Glomerular endothelial cell (primary cell): ENCODE measurements around the gene CELSR1. TPM values are rescaled to one million over a fixed set of nuclear protein-coding genes. Genes with fewer than 3 reads are reported as not detected.

Experiments used
- DNase-seq: peaks from one replicate; pipeline ENCODE4 v3.0.0-alpha.2; 2011; ENCODE audit warnings: low read depth, low spot score; ENCODE audit errors: extremely low read depth
- total RNA-seq: library from RNA; depleted of rRNA; stranded (reverse); fragments of >200 nt; gene quantifications from 2 replicates; pipeline ENCODE4 v1.2.3, GENCODE V29; 2015

Gene CELSR1
- total RNA-seq, 1 donor from 2014 or later = 9.5 TPM

DNA sequence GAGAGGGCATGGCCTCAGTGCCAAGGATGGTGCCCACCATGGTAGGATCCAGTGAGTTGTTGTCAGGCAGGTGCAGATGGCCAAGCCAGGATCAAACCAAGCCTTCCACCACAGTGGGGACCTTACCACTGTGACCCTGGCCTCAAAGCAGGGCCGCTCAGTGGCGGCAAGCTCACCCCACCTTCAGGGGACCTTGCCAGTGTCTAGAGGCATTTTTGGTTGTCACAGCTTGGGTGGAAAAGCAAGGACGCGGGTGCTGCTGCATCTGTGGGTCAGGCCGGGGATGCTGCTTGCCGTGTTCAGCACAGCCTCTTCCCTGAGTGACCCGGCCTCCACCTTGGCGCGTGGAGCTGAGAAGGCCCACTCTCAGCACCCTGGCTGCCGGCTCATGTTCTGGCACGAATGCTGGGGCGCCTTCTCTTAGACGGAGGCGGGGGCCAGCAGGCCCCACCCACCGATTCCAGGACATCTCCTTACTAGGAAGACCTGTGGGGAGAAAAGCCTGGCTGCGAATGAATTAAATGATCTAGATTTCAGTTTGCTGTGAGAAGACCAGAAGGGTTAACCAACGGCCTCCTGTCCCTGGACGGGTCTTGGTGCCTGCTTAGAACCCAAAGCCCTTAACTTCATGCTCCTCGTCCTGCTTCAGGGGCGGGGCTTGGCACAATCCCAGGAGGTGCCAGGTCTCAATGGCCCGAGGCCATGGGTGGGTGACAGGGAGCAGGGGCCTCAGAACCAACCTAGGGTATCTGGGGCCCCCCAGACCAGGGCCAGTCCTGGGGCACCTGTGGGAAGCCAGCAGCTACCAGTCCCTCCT is 183.0 kb downstream of the CELSR1 start:
- no peak for DNase-seq

DNA sequence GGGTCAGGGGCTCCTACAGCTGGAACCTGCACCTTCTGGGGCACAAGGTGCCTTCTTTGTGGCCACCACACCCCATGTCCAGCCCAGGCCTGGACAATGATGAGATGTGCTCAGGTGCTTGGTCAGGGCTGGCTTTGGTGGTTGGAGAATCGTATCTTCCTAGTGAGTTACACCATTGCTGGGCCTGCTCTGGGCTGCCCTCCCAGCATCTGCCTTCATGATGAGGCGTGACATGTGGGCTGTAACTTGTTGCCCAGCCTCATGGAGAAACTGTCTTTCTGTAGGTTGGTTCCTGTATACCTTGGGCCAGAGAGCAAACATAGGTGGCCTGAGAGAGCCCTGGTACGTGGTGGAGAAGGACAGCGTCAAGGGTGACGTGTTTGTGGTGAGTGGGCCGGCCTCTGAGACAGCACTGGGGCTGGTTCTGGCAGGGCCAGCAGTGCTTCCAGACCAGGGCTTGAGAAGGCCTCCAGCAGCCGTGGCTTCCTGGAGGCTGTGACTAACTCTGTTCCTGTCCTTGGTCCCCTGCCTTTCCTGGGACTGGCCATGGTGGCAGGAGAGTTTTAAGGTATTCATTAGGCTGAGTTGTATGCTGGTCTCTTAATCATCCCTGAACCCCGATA is 183.8 kb downstream of the CELSR1 start:
- DNase-seq = no peak

DNA sequence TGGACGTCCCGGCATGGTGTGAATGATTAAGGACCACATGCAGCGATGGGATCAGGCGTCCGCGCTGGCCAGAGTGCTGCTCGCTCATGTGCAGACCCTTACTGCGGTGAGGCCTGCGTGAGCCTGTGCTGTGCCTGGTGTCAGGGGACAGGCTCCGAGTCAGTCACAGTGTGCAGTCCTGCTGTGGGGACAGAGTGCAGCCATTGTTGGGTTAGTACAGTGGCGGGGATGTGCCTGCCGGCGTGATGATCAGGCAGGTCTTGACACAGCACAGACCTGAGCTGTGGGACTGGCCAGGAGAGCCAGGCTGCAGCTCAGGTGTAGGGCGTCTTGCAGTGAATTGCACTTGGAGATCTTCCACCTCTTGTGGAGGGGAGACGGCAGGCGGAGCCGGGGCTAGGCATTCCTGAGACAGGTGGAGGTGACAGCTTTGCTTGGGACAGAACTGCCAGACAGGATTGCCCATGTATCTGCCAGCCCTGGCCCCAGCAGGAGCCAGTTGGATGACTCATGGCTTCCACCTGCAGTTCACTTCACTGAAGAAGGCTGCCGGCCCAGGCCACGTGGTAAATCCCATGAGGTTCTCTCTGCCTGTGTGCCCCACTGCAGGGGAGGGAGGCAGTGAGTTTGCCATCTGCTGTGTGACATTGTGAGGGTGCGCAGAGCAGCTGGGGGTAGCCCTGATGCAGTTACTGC is 184.6 kb downstream of the CELSR1 start:
- no peak for DNase-seq

DNA sequence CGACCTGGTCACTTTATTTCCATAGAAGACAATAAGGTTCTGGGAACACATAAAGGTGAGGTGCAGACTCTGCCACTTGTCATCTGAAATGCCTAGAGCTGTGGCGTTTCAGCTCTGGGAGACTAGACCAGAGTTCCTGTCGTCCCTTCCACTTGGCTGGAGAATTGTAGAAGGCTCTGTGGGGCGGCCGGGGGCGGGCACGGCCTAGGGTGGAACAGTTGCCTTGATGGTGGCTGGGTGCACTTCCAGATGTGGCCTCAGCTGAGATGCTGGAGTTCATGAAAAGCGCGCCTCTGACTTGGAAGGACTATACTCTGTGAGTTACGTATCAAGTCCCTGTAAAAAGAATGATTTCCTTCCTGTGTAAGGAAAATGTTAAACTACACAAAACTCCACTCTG is 185.1 kb downstream of the CELSR1 start:
- DNase-seq = no peak

DNA sequence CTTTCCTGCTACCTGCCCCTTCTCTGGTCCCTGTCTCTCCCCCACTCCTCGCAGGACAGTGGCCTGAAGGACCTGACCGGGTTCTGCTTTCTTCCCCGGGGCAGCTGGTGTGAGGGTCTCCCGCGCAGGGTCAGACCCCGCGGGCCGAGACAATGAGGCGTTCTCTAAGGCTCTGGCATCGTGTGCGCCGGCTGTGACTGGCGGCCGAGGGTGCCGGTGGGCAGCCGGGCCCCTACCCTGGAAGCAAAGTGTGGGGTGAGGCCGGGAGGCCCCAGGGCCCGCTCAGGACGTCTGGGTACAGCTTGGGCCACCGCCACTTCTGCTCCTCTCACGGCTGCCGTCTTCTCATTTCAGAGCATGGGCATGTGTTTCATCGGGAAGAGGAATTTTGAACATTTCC is 185.7 kb downstream of the CELSR1 start:
- no peak for DNase-seq

DNA sequence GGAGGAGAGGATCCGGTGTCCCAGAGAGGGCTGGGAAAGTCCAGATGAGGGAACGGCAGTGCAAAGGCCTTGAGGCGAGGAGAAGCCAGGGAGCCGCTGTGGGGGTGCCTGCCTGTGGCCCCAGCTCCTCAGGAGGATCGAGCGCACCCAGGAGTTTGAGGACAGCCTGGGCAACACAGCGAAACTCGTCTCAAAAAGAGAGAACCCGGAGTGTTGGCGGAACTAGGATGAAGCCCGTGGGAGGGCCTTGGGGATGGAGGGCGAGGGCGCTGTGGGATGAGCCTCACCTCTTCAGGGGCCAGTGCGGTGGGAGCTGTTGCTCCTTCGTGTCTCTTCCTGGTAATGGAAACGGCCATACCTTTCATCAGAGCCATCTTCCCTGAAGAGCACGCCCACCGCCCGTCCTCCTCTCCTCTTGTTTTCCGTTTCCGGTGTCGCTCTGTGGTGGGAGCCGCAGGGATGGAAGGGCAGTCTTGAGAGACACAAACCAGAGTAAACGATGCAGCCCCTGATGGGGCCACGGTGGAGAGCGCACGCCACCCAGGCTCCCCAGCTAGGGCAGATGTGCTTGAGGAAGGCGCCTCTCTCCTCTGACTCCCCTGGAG is 186.2 kb downstream of the CELSR1 start:
- no peak for DNase-seq

DNA sequence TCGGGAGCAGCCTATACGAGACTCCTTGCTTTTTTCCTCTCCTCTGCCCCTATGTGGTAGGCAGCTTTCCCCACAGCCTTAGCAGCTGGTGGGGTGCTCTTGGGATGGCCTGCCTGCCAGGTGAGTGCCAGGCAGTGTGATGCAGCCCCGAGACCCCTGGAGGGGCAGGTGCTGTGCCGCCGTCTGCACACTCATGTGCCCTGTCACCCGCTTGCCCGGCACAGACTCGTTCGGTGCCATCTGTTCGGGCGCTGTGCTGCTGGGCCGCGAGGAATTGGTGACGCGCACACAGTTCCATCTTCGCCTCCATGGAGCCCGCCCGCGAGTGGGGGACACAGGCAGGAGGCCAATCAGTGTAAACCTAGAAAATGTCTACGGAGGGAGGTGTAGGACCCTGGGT is 186.8 kb downstream of the CELSR1 start:
- DNase-seq = no peak

DNA sequence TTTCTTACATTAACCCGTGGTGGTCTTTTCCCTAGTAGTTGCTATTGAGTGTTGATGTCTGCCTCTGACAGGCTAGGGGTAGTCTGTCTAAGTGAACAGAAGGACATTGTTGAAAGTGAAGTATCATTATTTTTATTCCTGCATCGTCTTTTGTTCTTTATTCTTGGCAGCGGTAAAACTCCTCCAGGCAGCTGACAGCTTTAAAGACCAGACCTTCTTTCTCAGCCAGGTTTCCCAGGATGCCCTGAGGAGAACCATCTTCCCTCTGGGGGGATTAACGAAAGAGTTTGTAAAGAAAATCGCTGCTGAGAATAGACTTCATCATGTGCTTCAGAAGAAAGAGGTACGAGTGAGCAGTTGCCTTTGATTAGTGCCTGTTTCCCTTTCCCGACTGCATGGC is 187.3 kb downstream of the CELSR1 start:
- DNase-seq = no peak

DNA sequence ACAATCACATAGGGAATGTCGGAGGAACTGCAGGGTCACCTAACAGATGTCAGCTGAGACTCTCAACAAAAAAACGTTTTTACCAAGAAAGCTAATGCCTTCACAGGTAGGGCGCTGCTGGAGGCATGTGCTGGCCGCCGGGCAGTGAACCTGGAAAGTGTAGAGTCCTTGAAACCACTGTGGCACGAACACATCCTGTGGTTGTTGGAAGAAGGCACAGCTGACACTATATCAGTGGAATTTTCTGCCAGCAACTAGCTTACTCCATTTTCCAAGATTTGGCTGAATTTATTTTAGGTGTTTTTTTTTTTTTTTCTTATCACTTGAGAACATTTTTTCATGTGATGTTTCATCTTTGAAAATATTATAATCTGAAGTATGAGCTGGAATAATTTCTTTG is 187.7 kb downstream of the CELSR1 start:
- DNase-seq = no peak

DNA sequence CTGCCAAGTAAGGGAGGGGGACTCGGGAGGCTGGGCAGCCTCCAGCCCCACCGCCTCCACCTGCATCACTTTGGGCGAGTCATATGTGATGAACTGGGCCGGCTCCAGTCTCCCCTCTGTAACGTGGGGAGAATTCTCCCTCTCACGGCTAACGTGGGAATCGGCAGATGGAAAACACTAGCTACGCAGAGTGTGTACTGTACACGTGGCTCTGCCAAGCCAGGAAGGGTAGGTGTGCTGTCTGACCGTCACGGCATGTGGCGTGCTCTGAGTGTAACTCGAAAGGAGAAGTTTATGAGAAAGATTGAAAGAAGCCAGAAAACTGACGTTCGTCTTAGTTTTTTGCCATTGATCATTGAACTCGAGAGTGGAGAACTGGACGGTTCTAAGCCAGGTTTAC is 188.2 kb downstream of the CELSR1 start:
- DNase-seq = no peak

DNA sequence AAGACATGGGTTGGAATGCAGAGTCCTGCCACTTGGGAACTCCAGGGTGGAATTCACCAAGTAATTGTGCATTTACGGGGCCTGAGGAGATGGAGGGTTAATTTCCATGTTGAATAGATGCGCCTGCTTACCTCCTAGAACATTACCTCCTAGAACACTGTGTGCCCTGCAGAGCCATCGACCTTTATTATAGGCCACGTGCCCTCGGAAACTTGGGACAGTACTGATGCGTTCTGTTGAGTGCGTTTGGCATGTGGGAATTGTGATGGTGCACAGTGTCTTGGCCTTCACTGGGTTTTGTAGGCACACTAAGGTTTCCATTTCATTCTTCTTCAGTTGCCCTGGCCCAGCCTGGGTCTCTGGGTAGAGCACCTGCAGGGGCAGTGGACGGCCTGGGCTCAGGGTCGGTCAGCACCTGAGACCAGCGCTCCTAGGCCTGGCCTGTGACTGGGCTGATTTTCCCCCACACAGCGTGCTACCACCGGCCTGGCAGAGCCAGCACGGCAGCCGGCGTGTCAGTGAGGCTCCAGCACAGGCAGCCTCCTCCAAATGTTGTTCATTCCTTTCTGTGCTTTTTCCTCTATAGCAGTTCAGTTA is 189.2 kb downstream of the CELSR1 start:
- no peak for DNase-seq

DNA sequence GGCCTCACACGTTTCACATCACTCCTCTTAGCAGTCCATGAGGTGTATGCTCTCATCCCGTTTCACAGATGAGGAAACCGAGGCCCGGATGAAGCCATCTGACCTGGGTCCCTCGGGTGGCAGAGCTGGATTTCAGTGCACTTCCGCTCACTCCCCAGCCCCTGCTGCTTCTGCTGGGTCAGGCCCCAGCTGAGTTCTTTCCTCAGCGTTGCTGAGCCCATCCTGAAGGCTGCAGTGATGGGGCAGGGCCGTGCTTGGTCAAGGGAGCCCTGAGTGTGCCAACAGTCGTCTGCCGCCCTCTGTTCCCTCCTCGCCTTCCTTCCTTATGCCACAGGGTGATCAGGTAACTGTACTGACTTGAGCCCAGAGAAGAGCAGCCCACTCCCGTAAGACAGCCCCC is 189.8 kb downstream of the CELSR1 start:
- no peak for DNase-seq

DNA sequence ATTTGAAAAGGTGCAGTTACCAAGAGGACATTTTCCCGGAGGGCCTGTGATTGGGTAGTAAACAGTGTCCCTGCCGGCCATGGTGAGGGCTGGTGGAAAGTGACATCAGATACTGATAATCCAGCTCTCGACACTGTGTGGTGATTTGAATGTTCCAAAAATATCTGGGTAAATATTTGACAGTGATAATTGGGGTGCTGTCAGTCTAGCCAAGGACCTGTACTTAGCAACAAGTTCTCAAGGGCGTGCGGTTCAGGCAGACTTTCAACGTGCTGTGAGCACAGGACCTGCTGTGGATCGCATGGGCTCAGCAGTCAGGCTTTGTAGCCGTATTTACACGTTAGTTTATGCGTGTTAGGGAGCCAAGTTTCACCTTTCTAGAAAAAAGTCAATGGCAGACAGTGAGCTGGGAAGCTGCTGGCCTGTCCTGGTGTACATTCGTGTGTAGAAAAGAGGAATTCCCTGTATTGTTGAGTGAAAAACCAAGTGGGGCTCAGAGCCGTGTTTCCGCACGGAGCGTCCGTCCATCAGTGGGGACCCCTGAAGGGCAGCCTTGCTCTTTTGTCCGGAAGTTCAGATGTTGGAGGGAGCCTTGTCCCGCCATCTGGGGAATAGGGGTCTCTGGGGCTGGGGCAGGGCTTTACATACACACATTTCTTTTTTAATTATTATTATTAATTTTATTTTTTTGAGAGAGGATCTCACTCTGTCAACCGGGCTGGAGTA is 190.6 kb downstream of the CELSR1 start:
- no peak for DNase-seq

DNA sequence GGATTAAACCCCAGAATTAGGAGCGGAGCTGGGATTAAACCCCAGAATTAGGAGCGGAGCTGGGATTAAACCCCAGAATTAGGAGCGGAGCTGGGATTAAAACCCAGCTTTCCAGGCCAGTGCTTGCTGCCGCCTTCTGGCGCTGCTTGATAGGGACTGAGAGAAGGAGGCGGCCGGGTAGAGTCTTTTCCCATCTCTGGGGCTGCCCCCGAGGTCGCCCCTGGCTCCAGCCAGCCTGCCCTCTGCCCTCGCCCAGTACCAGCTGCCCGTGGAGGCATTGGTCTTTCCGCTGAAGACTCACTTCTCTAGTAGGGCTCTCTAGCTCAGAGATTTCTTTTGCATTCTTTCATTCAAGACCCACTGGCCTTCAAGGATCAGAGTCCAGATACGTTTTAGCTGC is 196.7 kb downstream of the CELSR1 start:
- DNase-seq = no peak

DNA sequence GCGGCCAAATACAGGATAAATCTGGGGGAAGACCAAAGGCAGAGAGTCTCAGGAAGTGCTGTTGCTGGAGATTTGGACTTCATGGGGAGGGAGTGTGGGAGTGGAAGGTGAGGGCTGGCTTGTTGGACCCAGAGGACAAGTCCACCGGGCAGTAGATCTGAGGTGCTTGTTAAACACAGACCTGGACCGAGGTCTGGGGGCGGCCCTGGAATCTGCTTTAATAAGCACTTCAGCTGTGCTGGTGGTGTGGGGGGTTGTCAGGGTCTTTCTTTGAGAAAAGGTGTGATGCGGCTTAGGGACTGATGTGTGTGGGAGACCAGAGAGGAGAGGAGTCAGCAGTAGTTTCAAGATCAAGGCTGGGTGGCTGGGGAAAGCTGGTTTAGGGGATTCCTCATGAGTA is 197.5 kb downstream of the CELSR1 start:
- DNase-seq = no peak

DNA sequence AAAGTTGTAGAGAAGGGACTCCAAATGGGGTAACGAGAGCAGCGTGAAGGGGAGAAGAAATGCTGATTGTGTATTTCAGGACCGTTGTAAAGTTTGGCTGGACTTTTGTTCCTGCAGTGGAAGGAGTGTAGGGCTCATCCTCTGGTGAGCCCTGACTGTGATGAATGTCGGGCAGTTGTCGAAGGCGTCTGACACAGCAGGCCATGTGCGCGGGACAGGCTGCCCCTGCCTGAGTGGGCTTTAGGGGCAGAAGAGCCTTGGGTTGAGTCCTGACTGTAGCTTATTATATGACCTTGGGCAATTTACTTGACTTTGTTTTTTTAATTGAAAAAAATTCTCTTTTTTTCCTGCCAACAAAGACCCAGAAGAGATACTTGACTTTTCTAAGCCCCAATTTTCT is 198.8 kb downstream of the CELSR1 start:
- no peak for DNase-seq

DNA sequence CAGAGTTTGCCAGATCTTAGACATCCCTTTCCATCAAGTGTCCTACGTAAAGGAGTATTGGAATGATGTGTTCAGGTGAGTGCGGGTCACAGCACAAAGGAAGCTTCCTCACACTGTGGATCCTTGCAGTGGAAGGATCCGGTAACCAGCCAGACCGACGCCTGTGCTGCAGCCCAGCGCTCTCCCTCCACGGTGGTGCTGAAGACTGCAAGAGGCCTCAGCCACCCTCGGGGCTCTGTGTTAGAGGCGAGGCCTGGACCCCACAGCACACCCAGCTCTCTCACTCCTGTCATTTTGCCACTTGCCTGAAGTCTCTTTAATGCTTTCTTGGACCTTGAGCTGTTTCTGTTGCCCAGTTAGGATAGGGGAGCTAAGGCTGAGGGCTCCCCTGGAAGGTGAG is 199.6 kb downstream of the CELSR1 start:
- no peak for DNase-seq

DNA sequence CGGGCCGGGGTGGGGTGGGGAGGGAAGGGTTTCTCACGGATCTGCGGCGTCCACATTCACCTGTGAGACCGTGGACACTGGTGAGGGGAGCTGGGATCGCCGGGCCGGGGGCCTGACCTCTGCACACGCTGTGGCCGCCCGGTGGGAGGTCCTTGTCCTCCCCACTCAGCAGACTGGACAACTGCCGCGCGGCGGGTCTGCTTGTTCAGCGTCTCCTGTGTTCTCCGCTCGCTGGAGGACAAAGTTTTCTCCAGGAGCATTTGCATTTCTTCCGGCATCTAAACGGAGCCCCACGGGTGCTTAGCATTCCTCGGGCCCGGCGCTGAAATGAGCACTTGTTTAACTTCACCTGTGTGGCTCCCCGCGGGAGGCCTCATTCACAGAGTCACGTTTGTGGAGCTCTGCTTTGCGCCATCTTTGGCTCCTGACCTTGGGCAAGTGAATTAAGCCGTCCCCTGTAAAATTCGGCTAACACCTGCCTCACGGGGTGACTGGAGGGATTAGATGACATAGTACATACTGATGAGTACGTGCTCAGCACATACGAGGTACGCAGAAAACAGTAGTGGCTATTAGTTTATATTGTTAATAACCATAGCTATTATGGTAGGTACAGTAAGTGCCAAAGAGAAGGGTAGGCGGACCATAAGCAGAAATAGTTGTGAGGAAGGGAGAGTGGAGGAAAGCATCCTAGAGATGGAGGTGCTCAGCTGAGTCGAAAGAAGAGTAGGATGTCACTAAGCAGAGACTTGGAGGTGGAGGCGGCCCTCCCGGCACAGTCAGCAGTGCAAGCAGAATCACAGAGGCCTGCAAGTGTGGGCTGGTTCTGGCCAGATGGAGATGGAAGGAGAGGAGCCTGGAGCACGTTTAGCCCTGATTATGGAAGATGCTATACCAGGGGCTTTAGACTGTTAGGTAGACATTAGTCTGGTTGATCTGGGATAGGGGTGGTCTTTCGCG is 201.0 kb downstream of the CELSR1 start:
- no peak for DNase-seq
